ENCODE results near the gene TOX3.

The TOX3 gene

DNA sequence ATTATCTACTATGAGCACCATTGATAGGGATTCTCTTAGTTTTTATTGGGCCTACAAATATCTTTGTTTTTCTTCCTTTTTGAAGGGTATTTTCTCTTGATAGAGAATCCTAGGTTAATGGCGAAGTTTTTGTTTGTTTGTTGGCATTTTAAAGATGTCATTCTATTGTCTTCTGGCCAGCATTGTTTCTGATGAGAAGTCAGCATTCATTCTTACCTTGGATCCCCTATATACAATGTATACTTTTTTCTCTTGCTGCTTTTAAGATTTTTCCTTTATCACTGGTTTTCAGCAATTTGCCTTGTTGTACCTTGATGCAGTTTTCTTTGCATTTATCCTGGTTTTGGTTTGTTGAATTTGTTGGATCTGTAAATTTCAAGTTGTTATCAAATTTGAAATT is 130.1 kb downstream of the TOX3 start:
- TF ChIP-seq EZH2 (IDR thresholded peaks at IDR 0.05; ENCODE audit: borderline replicate concordance, low read length) (no peak), CTCF (IDR thresholded peaks at IDR 0.05; ENCODE audit: low read length) (no peak)
- Histone ChIP-seq H3K36me3 (ENCODE audit: insufficient read depth, low read length) (no peaks in the 10 kb centered on the region), H3K4me2 (ENCODE audit: low read length) (no peak overlapping the region), H4K20me1 (ENCODE audit: insufficient read depth, low read length) (no peaks in the 10 kb centered on the region), H3K79me2 (ENCODE audit: insufficient read depth, low read length) (no peaks in the 10 kb centered on the region), H3K27ac (ENCODE audit: low read depth, low read length, poor library complexity, severe bottlenecking) (no peak overlapping the region), H3F3A (ENCODE audit: insufficient read depth, low read length) (no peaks in the 10 kb centered on the region), H3K9ac (ENCODE audit: low read length) (no peak overlapping the region), H3K9me3 (ENCODE audit: low read length) (no peaks in the 10 kb centered on the region), H3K4me3 (ENCODE audit: low read depth, low read length, poor library complexity, severe bottlenecking) (no peak overlapping the region), H3K4me1 (ENCODE audit: insufficient read depth, low read length, severe bottlenecking) (no peaks in the 10 kb centered on the region), H3K9me2 (ENCODE audit: low read depth, low read length) (no peaks in the 10 kb centered on the region), H3K27me3 (ENCODE audit: insufficient read depth, low read length) (no peaks in the 10 kb centered on the region), H2AFZ (ENCODE audit: low read length) (no peak overlapping the region)

GRCh38 chr16:52411011-52411410 is 135.9 kb downstream of the TOX3 start:
- H3K9me2 ChIP-seq (ENCODE audit: low read depth, low read length), result no peaks in the 10 kb centered on the region
- no peak overlapping the region for H3K4me3 ChIP-seq (ENCODE audit: low read depth, low read length, poor library complexity, severe bottlenecking)
- no peak overlapping the region for H2AFZ ChIP-seq (ENCODE audit: low read length)
- H3K4me1 ChIP-seq (ENCODE audit: insufficient read depth, low read length, severe bottlenecking), result no peaks in the 10 kb centered on the region
- H3K36me3 ChIP-seq (ENCODE audit: insufficient read depth, low read length), result no peaks in the 10 kb centered on the region
- H3K27me3 ChIP-seq (ENCODE audit: insufficient read depth, low read length), result no peaks in the 10 kb centered on the region
- no peak overlapping the region for H3K27ac ChIP-seq (ENCODE audit: low read depth, low read length, poor library complexity, severe bottlenecking)
- H3K4me2 ChIP-seq (ENCODE audit: low read length), result no peak overlapping the region
- no peaks in the 10 kb centered on the region for H3K79me2 ChIP-seq (ENCODE audit: insufficient read depth, low read length)
- TF ChIP-seq EZH2 (IDR thresholded peaks at IDR 0.05; ENCODE audit: borderline replicate concordance, low read length) (no peak), CTCF (IDR thresholded peaks at IDR 0.05; ENCODE audit: low read length) (no peak)
- H3K9ac ChIP-seq (ENCODE audit: low read length), result no peak overlapping the region
- H3K9me3 ChIP-seq (ENCODE audit: low read length), result no peaks in the 10 kb centered on the region
- H3F3A ChIP-seq (ENCODE audit: insufficient read depth, low read length), result no peaks in the 10 kb centered on the region
- no peaks in the 10 kb centered on the region for H4K20me1 ChIP-seq (ENCODE audit: insufficient read depth, low read length)

GRCh38 chr16:52408191-52408845 is 138.6 kb downstream of the TOX3 start:
- no peaks in the 10 kb centered on the region for H4K20me1 ChIP-seq (ENCODE audit: insufficient read depth, low read length)
- H3F3A ChIP-seq (ENCODE audit: insufficient read depth, low read length), result no peaks in the 10 kb centered on the region
- H3K79me2 ChIP-seq (ENCODE audit: insufficient read depth, low read length), result no peaks in the 10 kb centered on the region
- H3K27me3 ChIP-seq (ENCODE audit: insufficient read depth, low read length), result no peaks in the 10 kb centered on the region
- no peak overlapping the region for H3K9ac ChIP-seq (ENCODE audit: low read length)
- H3K27ac ChIP-seq (ENCODE audit: low read depth, low read length, poor library complexity, severe bottlenecking), result no peak overlapping the region
- H3K4me3 ChIP-seq (ENCODE audit: low read depth, low read length, poor library complexity, severe bottlenecking), result no peak overlapping the region
- no peaks in the 10 kb centered on the region for H3K36me3 ChIP-seq (ENCODE audit: insufficient read depth, low read length)
- H3K4me1 ChIP-seq (ENCODE audit: insufficient read depth, low read length, severe bottlenecking), result no peaks in the 10 kb centered on the region
- H3K4me2 ChIP-seq (ENCODE audit: low read length), result no peak overlapping the region
- TF ChIP-seq EZH2 (IDR thresholded peaks at IDR 0.05; ENCODE audit: borderline replicate concordance, low read length) (no peak), CTCF (IDR thresholded peaks at IDR 0.05; ENCODE audit: low read length) (no peak)
- no peaks in the 10 kb centered on the region for H3K9me3 ChIP-seq (ENCODE audit: low read length)
- H3K9me2 ChIP-seq (ENCODE audit: low read depth, low read length), result no peaks in the 10 kb centered on the region
- H2AFZ ChIP-seq (ENCODE audit: low read length), result no peak overlapping the region

Data from OCI-LY1 (cell line).